Gastrocnemius medialis (tissue), 4 donors: ENCODE measurements around the gene STYX. TPM values are rescaled to one million over a fixed set of nuclear protein-coding genes. Genes with fewer than 3 reads are reported as not detected.

Source experiments
- ATAC-seq, 2 donors: fragments of 150-250 bp; one replicate each; pipeline ENCODE4 v1.9.1; 2016
- DNase-seq, 2 donors: peaks; one replicate each; pipeline ENCODE4 v3.0.0-alpha.2; 2019
- H3K27ac ChIP-seq, 4 donors: fragments of 200-600 bp; sonication (generic); 1 replicate in 1 of 4; 2 replicates in 3 of 4; pipeline ENCODE4 v1.5.1; 2016 to 2018; ENCODE audit warnings: mild to moderate bottlenecking in 2 of 4, moderate library complexity in 1 of 4
- H3K27me3 ChIP-seq, 3 donors: fragments of 200-600 bp; sonication (generic) in 2 of 3; 1 replicate in 1 of 3; 2 replicates in 2 of 3; pipeline versions ENCODE4 v1.5.1 to v1.6.0; 2016 to 2019; ENCODE audit warnings: mild to moderate bottlenecking in 1 of 3, moderate library complexity in 1 of 3
- H3K36me3 ChIP-seq, 2 donors: fragments of 200-600 bp; sonication (generic) in 1 of 2; one replicate each; pipeline ENCODE4 v1.5.1; 2017 to 2018
- H3K4me1 ChIP-seq, 2 donors: fragments of 200-600 bp; sonication (generic) in 1 of 2; one replicate each; pipeline ENCODE4 v1.5.1; 2016 to 2017; ENCODE audit warnings: mild to moderate bottlenecking in 2 of 2
- H3K4me3 ChIP-seq, 4 donors: fragments of 200-600 bp; sonication (generic) in 3 of 4; 1 replicate in 1 of 4; 2 replicates in 3 of 4; pipeline ENCODE4 v1.5.1; 2016 to 2019; ENCODE audit warnings: mild to moderate bottlenecking in 2 of 4
- H3K9me3 ChIP-seq, 3 donors: fragments of 200-600 bp; sonication (generic) in 2 of 3; 1 replicate in 1 of 3; 2 replicates in 2 of 3; pipeline ENCODE4 v1.5.1; 2016 to 2019
- CTCF ChIP-seq, 5 experiments: fragments of 450-650 bp in 3 of 5; fragments of 200-600 bp in 2 of 5; sonication (generic) in 2 of 5; IDR thresholded peaks in 4 of 5; conservative IDR thresholded peaks in 1 of 5; 1 replicate in 4 of 5; 2 replicates in 1 of 5; pipeline ENCODE4 v1.5.1; 2016 to 2019; ENCODE audit warnings: antibody characterized with exemption in 5 of 5, mild to moderate bottlenecking in 3 of 5, moderate library complexity in 3 of 5
- POLR2A ChIP-seq, 2 donors: fragments of 450-650 bp; IDR thresholded peaks; one replicate each; pipeline ENCODE4 v1.6.1; 2017; ENCODE audit warnings: antibody characterized with exemption in 2 of 2, mild to moderate bottlenecking in 2 of 2, moderate library complexity in 2 of 2
- in situ Hi-C, 4 donors: fragments of 200-750 bp; cut with MboI; loops; one replicate each; pipeline versions ENCODE4 v1.15.0 to v1.8.0; 2017; ENCODE audit warnings: low sequenced_read_pairs in 4 of 4
- intact Hi-C: fragments of 100-400 bp; cut with DNase I; formaldehyde crosslinking; loops from one replicate; pipeline ENCODE4 v1.15.1; 2023; ENCODE audit warnings: low total_unique reads
- total RNA-seq, 4 donors: library from RNA; depleted of rRNA; stranded (reverse); fragments of >200 nt; gene quantifications; one replicate each; pipeline versions ENCODE4 v1.1.0 to v1.2.3, GENCODE V29; 2016

Gene STYX
- total RNA-seq, 4 donors from 2014 or later: 17.1 to 30.7 (median 20.3) TPM

GRCh38 chr14:52729585-52729924 lies 411 bp upstream of the STYX start:
- TF ChIP-seq POLR2A (IDR thresholded peaks at IDR 0.05) (no peak), CTCF (IDR thresholded peaks at IDR 0.05 in 4 of 5, conservative IDR thresholded peaks at IDR 0.05 in 1 of 5) (no peak)
- Histone ChIP-seq H3K4me3 (peak overlapping the region; percentile 12 to 99 (median 64)), H3K27me3 (no peaks in the 10 kb centered on the region), H3K9me3 (no peaks in the 10 kb centered on the region), H3K4me1 (peaks cover 11 to 13% of the 10 kb centered on the region in 2 donors), H3K36me3 (peaks cover 0 to 46% of the 10 kb centered on the region in 2 donors), H3K27ac (peak overlapping the region; percentile 90 to 98 (median 94))
- ATAC-seq: no peak
- in situ Hi-C loops: no loop called here
- intact Hi-C loops: no loop called here
- DNase-seq: no peak

- TF ChIP-seq CTCF (IDR thresholded peaks at IDR 0.05 in 4 of 5, conservative IDR thresholded peaks at IDR 0.05 in 1 of 5): no peak
- TF ChIP-seq POLR2A (IDR thresholded peaks at IDR 0.05): no peak
- H3K27ac ChIP-seq: peak overlapping the region; percentile 90 to 98 (median 94)
- H3K27me3 ChIP-seq: no peaks in the 10 kb centered on the region
- ATAC-seq (peak in 1 of 2 donors; percentile 32), DNase-seq (no peak)
- no peaks in the 10 kb centered on the region for H3K9me3 ChIP-seq
- H3K4me1 ChIP-seq: peaks cover 11 to 13% of the 10 kb centered on the region in 2 donors
- H3K36me3 ChIP-seq: peaks cover 0 to 42% of the 10 kb centered on the region in 2 donors
- peak overlapping the region; percentile 72 to 99 (median 92) for H3K4me3 ChIP-seq
- intact Hi-C loops: loop anchor here (1.0 to 2.0 kb wide), 4 partner anchors 23 to 178 kb away; partner anchors contain the start of genes ERO1A, GNPNAT1, GPR137C and PSMC6
- in situ Hi-C loops: loop anchor here in 1 of 4 donors (10.0 kb wide), 1 partner anchor 54 kb away; no protein-coding TSS in a partner anchor
These were observed 744 bp downstream of the STYX start for GRCh38 chr14:52730709-52731111.

- intact Hi-C loops: no loop called here
- no peaks in the 10 kb centered on the region for H3K27me3 ChIP-seq
- ATAC-seq (no peak), DNase-seq (no peak)
- H3K4me3 ChIP-seq: no peak overlapping the region
- H3K27ac ChIP-seq: no peak overlapping the region
- peaks cover 11 to 24% of the 10 kb centered on the region in 2 donors for H3K4me1 ChIP-seq
- in situ Hi-C loops: loop anchor here in 1 of 4 donors (10.0 kb wide), 1 partner anchor 51 kb away; no protein-coding TSS in a partner anchor
- TF ChIP-seq POLR2A (IDR thresholded peaks at IDR 0.05) (no peak), CTCF (IDR thresholded peaks at IDR 0.05 in 4 of 5, conservative IDR thresholded peaks at IDR 0.05 in 1 of 5) (no peak)
- H3K36me3 ChIP-seq: peaks cover 0 to 19% of the 10 kb centered on the region in 2 donors
- no peaks in the 10 kb centered on the region for H3K9me3 ChIP-seq
These were observed 3.9 kb downstream of the STYX start for GRCh38 chr14:52733824-52734223.

- TF ChIP-seq CTCF (IDR thresholded peaks at IDR 0.05 in 4 of 5, conservative IDR thresholded peaks at IDR 0.05 in 1 of 5) (no peak), POLR2A (IDR thresholded peaks at IDR 0.05) (no peak)
- no peak for DNase-seq
- Histone ChIP-seq H3K27me3 (no peaks in the 10 kb centered on the region), H3K36me3 (peaks cover 0 to 19% of the 10 kb centered on the region in 2 donors), H3K4me3 (no peak overlapping the region), H3K9me3 (no peaks in the 10 kb centered on the region), H3K4me1 (peaks cover 6 to 19% of the 10 kb centered on the region in 2 donors), H3K27ac (no peak overlapping the region)
- intact Hi-C loops: no loop called here
- in situ Hi-C loops: loop anchor here in 1 of 4 donors (10.0 kb wide), 1 partner anchor 49 kb away; no protein-coding TSS in a partner anchor
- ATAC-seq: no peak
These were observed 6.0 kb downstream of the STYX start for GRCh38 chr14:52735921-52736489.
